Amygdala (tissue), 56 donors: ENCODE data around the gene FBXL4.

Experiments used
- DNase-seq, 56 donors: peaks; one replicate each; lab custom pipeline; 2025; lab: John Stamatoyannopoulos, UW

The FBXL4 gene

DNA sequence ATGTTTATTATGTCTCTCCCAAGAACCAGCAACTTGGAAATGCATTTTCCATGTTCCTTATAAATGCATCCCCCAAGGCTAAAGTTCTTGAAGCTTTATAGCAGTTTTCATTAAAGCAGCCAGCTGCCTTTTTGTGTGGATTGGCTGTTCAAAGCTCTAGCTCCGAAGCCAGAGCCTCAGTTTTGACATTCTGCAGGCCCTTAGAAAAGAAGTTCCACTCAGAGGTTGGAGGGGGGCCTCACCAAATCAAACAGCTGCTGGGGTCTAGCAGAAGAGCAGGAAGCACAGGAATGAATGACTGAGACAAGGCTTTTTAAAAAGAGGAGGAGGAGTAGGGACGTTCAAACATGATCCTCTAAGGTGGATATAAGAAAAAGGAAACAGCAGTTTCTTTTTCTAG lies 117.6 kb downstream of the FBXL4 start:
- no peak for DNase-seq

- DNase-seq = no peak
Observed at GRCh38 chr6:98828941-98829411, 118.8 kb downstream of the FBXL4 start.

- no peak for DNase-seq
Observed at GRCh38 chr6:98828211-98828788, 119.4 kb downstream of the FBXL4 start.

GRCh38 chr6:98827295-98828159 lies 120.2 kb downstream of the FBXL4 start:
- DNase-seq = peak in 42 of 56 donors; percentile 39 to 87 (median 71)

DNA sequence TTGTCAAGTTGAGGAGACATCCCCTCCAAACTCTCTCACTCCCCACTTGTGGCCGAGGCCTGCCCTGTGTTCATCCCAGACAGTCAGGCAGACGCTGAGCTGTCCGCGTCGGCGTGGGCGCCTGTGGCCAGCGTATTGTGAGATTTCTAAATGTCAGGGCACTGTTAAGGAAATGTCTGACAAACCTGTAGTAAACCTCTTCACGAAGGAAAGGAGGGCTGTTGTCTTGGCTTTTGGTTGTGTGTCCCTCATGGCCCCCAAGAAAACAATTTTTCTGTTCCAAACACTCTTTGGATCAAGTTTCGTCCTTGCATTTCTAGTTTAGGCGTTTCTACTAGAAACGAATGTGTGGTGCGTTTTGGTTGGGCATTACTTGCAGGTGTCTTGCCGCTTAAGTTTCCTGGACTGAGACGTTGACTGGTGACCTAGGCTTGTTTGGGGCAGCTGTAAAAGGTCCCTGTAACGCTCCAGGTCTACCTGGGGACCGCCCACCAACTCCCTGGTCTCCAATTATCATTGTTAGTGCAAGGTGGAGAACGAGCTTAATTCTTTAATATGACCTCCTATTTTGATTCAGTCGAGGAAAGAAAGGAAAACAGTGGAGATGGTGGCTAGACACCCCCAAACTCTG lies 122.0 kb downstream of the FBXL4 start:
- no peak for DNase-seq

GRCh38 chr6:98824902-98825599 lies 122.7 kb downstream of the FBXL4 start:
- no peak for DNase-seq

- DNase-seq = peak in 21 of 56 donors; percentile 21 to 69 (median 39)
Observed at GRCh38 chr6:98824162-98824901, 123.4 kb downstream of the FBXL4 start.

DNA sequence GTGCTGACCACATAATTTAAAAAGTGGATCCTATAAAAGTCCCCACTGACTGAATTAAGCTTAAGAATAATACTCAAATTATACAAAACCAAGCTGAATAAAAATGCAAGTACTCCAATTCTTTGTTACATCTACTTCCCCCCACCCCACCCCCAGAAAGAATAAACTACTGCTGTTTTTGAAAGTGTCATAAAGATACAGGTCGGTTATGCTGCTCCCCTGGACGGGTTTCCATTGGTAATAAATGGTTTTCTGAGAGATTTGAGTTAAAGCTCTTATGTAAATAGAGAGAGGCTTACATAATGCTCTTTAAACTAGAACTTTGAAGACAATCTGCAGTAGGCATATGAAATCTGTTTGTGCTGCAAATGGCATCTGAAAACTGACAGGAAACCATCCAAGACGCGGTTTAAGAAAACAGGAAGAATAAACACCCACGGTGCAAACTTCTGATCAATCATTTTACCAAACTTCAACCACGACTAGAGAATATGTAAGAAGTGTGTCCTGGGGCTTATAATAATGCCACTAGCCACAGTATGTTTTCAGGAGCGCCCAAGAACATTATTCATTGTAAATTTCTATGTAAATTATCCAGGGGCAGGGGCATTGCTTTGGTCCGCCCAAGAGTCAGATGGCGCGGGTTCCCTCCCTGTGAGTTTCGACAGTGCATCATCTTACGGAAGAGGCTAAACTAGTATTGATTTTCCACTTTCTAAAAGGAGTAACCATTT lies 124.2 kb downstream of the FBXL4 start:
- no peak for DNase-seq

DNA sequence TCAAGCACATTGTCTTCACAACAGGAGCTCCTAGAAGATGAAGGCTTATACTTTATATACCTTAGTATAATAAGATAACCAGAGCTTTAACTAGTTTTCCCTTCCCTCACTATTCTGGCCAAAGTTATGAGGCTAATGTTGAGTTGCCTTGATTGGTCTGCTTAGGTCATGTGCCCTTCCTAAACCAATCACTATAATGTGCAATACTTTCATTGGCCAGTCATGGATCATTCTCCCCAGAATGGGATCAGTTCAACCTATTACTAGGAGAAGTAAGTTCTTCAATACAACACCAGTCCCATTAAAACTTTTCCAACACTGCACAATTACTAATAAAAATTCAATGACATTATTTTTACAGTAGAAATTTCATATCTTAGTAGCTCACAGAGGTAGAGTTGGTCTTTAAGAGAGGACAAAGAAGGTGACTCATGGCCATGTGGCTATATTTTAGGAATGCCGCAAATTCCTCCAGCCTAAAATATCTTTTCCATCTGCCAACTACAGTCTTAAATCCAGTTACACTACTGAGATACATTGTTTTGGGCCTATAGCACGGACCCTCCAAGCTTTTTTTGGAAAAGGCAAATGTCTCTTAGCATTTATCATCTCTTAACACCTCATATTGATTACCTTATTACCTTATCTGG lies 125.9 kb downstream of the FBXL4 start:
- DNase-seq = no peak
